Neural progenitor cell (in vitro differentiated cells): Measurements from ENCODE around the gene KIF12. TPM values are rescaled to one million over a fixed set of nuclear protein-coding genes. Genes with fewer than 3 reads are reported as not detected.
A peak's percentile ranks its signal among the peaks of the same experiment; 100 is the strongest.

ENCODE experiments used
- DNase-seq: peaks from one replicate; pipeline ENCODE4 v3.0.0-alpha.2; 2016; ENCODE audit warnings: low spot score
- H2AFZ ChIP-seq: fragments of 200-600 bp; sonication (generic); replicated peaks from 2 replicates; pipeline ENCODE4 v1.6.1; 2016; ENCODE audit warnings: antibody characterized with exemption
- H3F3A ChIP-seq: fragments of 200-600 bp; sonication (generic); 2 replicates; pipeline ENCODE4 v1.6.1; 2016; ENCODE audit warnings: antibody characterized with exemption, low read depth
- H3K27ac ChIP-seq: fragments of 200-600 bp; sonication (generic); 2 replicates; pipeline ENCODE4 v1.5.1; 2016; ENCODE audit warnings: mild to moderate bottlenecking
- H3K27me3 ChIP-seq: fragments of 200-600 bp; sonication (generic); 2 replicates; pipeline ENCODE4 v1.6.1; 2016; ENCODE audit warnings: mild to moderate bottlenecking, moderate library complexity
- H3K36me3 ChIP-seq: fragments of 200-600 bp; sonication (generic); 2 replicates; pipeline ENCODE4 v1.5.1; 2016
- H3K4me1 ChIP-seq: fragments of 200-600 bp; sonication (generic); 2 replicates; pipeline ENCODE4 v1.6.1; 2016; ENCODE audit warnings: mixed run types
- H3K4me2 ChIP-seq: fragments of 200-600 bp; sonication (generic); 2 replicates; pipeline ENCODE4 v1.6.1; 2016
- H3K4me3 ChIP-seq: fragments of 200-600 bp; sonication (generic); 2 replicates; pipeline ENCODE4 v1.5.1; 2016
- H3K79me2 ChIP-seq: fragments of 200-600 bp; sonication (generic); 2 replicates; pipeline ENCODE4 v1.6.1; 2016; ENCODE audit warnings: low read depth
- H3K9ac ChIP-seq: fragments of 200-600 bp; sonication (generic); 2 replicates; pipeline ENCODE4 v1.6.1; 2016
- H3K9me3 ChIP-seq: fragments of 200-600 bp; sonication (generic); 2 replicates; pipeline ENCODE4 v1.5.1; 2016; ENCODE audit warnings: low read depth
- H4K20me1 ChIP-seq: fragments of 200-600 bp; sonication (generic); 2 replicates; pipeline ENCODE4 v1.6.1; 2016; ENCODE audit warnings: low read depth
- H3K27ac Mint-ChIP-seq: 3 replicates; pipeline ENCODE4 v1.8.0; 2021; ENCODE audit warnings: mixed read lengths
- H3K27me3 Mint-ChIP-seq: 2 replicates; pipeline ENCODE4 v1.8.0; 2022; ENCODE audit warnings: low read depth, mild to moderate bottlenecking, inconsistent platforms, moderate library complexity, mixed read lengths; ENCODE audit not compliant: insufficient read depth
- H3K36me3 Mint-ChIP-seq: 3 replicates; pipeline ENCODE4 v1.8.0; 2021; ENCODE audit warnings: mixed read lengths
- H3K4me1 Mint-ChIP-seq: 3 replicates; pipeline ENCODE4 v1.8.0; 2021; ENCODE audit warnings: mixed read lengths
- H3K4me3 Mint-ChIP-seq: 3 replicates; pipeline ENCODE4 v1.8.0; 2021; ENCODE audit warnings: mild to moderate bottlenecking, moderate library complexity, mixed read lengths
- H3K9me3 Mint-ChIP-seq: 3 replicates; pipeline ENCODE4 v1.8.0; 2020; ENCODE audit warnings: mixed read lengths
- EZH2 ChIP-seq: fragments of 200-600 bp; sonication (generic); IDR thresholded peaks from 2 replicates; pipeline ENCODE4 v1.6.1; 2017; ENCODE audit warnings: antibody characterized with exemption, mild to moderate bottlenecking, moderate library complexity
- EZH2phosphoT487 ChIP-seq: fragments of 200-600 bp; sonication (generic); IDR thresholded peaks from 2 replicates; pipeline ENCODE4 v1.6.1; 2017; ENCODE audit warnings: antibody characterized with exemption
- total RNA-seq: library from RNA; depleted of rRNA; stranded (reverse); fragments of >200 nt; gene quantifications from 2 replicates; pipeline ENCODE4 v1.2.3, GENCODE V29; 2015; ENCODE audit warnings: low replicate concordance
- TF ChIP-seq, protein P1 (sequence below): fragments of 200-600 bp; sonication (generic); IDR thresholded peaks from 2 replicates; pipeline ENCODE4 v1.5.1; 2017; ENCODE audit warnings: antibody characterized with exemption, mild to moderate bottlenecking

Gene KIF12
- total RNA-seq, 1 donor from 2014 or later, result 0.56 TPM

DNA sequence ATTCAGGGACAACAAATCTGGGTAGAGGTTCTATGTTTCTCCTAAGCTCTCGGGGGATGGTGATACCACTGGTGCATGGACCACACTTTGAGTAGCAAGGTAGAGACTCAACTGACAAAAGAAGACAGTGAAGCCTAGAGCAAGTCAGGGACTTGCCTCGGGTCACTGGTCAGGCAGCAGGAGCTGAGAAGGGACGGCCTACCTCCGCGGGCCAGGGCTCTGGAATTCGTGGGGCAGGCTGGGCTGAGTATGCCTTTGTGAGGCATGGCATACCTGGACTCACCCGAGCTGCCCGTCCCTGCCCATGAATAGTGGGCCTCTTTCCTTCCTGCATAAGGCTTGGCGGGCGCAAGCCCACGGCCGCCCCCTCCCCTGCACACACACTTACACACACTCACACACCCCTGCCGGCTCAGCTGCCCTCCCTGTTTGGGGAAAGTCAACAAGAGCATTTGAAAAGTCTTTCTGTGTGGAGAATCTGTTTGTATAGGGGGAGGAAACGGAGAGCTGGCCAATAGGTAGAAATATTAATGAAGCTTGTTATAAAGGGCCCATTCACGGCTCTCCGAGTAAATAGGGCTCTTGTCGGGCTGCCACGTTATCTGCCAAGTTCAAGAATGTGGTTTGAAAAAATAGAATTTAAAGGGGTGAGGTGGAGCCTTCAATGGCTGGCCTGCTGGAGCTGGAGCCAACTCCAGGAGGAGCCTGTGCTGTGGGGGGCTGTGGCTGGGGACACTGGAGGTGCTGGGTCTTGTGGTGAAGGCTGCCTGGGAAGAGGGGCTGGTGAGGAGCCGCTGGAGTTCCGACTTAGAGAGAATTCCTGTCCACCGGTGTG, 19.1 kb upstream of the KIF12 start:
- no peaks in the 10 kb centered on the region for H3K79me2 ChIP-seq
- H3K27me3 ChIP-seq, result no peaks in the 10 kb centered on the region
- no peak overlapping the region for H3K4me2 ChIP-seq
- no peaks in the 10 kb centered on the region for H3F3A ChIP-seq
- DNase-seq, result no peak
- no peak overlapping the region for H3K4me3 ChIP-seq
- no peaks in the 10 kb centered on the region for H3K9me3 ChIP-seq
- H3K9me3 Mint-ChIP-seq, result no peaks in the 10 kb centered on the region
- H3K27ac Mint-ChIP-seq, result peak overlapping the region; percentile 57
- peaks cover 15% of the 10 kb centered on the region for H3K4me1 Mint-ChIP-seq
- peaks cover 7% of the 10 kb centered on the region for H3K27me3 Mint-ChIP-seq
- H3K4me1 ChIP-seq, result peaks cover 7% of the 10 kb centered on the region
- no peaks in the 10 kb centered on the region for H4K20me1 ChIP-seq
- H2AFZ ChIP-seq, result peak overlapping the region; percentile 17
- no peak for TF ChIP-seq EZH2phosphoT487
- TF ChIP-seq, protein P1, sequence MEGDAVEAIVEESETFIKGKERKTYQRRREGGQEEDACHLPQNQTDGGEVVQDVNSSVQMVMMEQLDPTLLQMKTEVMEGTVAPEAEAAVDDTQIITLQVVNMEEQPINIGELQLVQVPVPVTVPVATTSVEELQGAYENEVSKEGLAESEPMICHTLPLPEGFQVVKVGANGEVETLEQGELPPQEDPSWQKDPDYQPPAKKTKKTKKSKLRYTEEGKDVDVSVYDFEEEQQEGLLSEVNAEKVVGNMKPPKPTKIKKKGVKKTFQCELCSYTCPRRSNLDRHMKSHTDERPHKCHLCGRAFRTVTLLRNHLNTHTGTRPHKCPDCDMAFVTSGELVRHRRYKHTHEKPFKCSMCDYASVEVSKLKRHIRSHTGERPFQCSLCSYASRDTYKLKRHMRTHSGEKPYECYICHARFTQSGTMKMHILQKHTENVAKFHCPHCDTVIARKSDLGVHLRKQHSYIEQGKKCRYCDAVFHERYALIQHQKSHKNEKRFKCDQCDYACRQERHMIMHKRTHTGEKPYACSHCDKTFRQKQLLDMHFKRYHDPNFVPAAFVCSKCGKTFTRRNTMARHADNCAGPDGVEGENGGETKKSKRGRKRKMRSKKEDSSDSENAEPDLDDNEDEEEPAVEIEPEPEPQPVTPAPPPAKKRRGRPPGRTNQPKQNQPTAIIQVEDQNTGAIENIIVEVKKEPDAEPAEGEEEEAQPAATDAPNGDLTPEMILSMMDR, result no peak
- no peak for TF ChIP-seq EZH2
- H3K36me3 Mint-ChIP-seq, result no peaks in the 10 kb centered on the region
- H3K36me3 ChIP-seq, result no peaks in the 10 kb centered on the region
- no peak overlapping the region for H3K9ac ChIP-seq
- H3K4me3 Mint-ChIP-seq, result no peak overlapping the region
- no peak overlapping the region for H3K27ac ChIP-seq

DNA sequence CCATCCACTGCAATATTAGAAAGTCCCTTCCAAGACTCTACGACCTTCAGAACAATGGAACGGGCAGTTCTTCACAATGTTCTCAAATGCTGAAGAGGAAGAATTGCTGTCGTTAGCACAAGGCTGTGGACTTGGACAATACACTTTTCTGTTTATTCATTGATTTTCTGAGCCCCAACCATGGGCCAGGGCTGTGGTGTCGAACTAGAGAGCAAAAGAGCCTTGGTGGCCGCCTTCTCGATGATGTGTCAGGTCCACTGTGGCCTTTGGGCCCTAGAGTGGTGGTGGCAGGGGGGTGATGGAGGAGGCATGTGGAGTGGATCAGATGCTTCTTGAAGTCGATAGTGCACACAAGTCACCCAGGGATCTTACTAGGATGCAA, 18.5 kb upstream of the KIF12 start:
- Mint-ChIP-seq H3K9me3 (no peaks in the 10 kb centered on the region), H3K4me3 (no peak overlapping the region), H3K27me3 (peaks cover 7% of the 10 kb centered on the region), H3K36me3 (no peaks in the 10 kb centered on the region), H3K4me1 (peaks cover 15% of the 10 kb centered on the region), H3K27ac (peak overlapping the region; percentile 57)
- Histone ChIP-seq H3F3A (no peaks in the 10 kb centered on the region), H3K9me3 (no peaks in the 10 kb centered on the region), H3K4me2 (no peak overlapping the region), H4K20me1 (no peaks in the 10 kb centered on the region), H3K36me3 (no peaks in the 10 kb centered on the region), H3K4me1 (peaks cover 7% of the 10 kb centered on the region), H3K27ac (no peak overlapping the region), H3K27me3 (no peaks in the 10 kb centered on the region), H3K4me3 (no peak overlapping the region), H3K9ac (no peak overlapping the region), H3K79me2 (no peaks in the 10 kb centered on the region), H2AFZ (no peak overlapping the region)
- no peak for DNase-seq
- TF ChIP-seq, protein P1, result no peak
- no peak for TF ChIP-seq EZH2

DNA sequence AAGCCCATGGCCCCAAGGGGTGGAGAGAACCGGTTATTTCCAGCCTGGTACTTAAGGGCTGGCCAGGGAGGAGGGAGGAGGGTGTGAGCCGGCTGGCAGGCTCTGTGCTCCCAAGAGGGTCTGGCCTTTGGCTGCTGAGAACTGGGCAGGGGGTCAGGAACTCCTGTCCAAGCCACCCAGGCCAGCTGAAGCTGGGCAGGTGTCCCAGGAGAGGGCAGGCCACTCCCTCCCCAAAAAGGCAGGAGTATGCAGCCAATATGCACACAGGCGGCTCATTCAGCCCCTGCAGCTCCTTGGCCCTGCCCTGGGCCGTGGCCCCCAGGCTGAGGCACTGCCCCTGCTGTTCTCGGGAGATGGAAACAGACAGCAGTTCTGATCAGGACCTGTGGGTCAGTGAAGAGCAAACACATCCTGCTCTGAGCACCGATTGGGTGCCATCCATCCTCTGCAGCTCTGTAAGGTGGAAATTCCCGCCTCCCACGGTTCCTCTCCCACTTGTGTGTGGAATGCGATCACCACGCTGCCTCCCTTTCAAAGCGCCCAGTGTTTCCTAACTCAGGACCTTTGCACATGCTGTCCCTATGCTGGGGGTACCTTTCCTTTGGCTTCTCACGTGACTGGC, 17.1 kb upstream of the KIF12 start:
- DNase-seq, result no peak
- no peaks in the 10 kb centered on the region for H3F3A ChIP-seq
- H3K4me3 ChIP-seq, result no peak overlapping the region
- Mint-ChIP-seq H3K4me1 (peaks cover 15% of the 10 kb centered on the region), H3K27ac (peak overlapping the region; percentile 17), H3K4me3 (no peak overlapping the region), H3K36me3 (no peaks in the 10 kb centered on the region), H3K9me3 (no peaks in the 10 kb centered on the region), H3K27me3 (peaks cover 9% of the 10 kb centered on the region)
- H3K9me3 ChIP-seq, result no peaks in the 10 kb centered on the region
- H3K27ac ChIP-seq, result no peak overlapping the region
- H3K27me3 ChIP-seq, result no peaks in the 10 kb centered on the region
- no peaks in the 10 kb centered on the region for H3K79me2 ChIP-seq
- TF ChIP-seq EZH2, result no peak
- no peak for TF ChIP-seq EZH2phosphoT487
- TF ChIP-seq, protein P1, result no peak
- no peak overlapping the region for H3K9ac ChIP-seq
- H3K36me3 ChIP-seq, result no peaks in the 10 kb centered on the region
- no peak overlapping the region for H2AFZ ChIP-seq
- peaks cover 7% of the 10 kb centered on the region for H3K4me1 ChIP-seq
- no peaks in the 10 kb centered on the region for H4K20me1 ChIP-seq
- no peak overlapping the region for H3K4me2 ChIP-seq
